Inflammatory macrophage treated with lipopolysaccharide for 1 hour (primary cell): ENCODE measurements around the gene GOLGA6C.
"Not testable (repeated sequence)": the region's sequence is repeated elsewhere in the genome, so short reads cannot be mapped to it uniquely, and the experiment has no call there.

Source experiments
- DNase-seq, 2 donors: peaks; one replicate each; pipeline ENCODE4 v3.0.0-alpha.2; 2020 to 2022

GOLGA6C gene

GRCh38 chr15:75228787-75229186 lies 29.3 kb upstream of the GOLGA6C start:
- DNase-seq: no peak

- no peak for DNase-seq
These were observed 28.7 kb upstream of the GOLGA6C start for GRCh38 chr15:75229191-75230015.

GRCh38 chr15:75230016-75230343 lies 28.2 kb upstream of the GOLGA6C start:
- DNase-seq: no peak

- DNase-seq: no peak
These were observed 27.4 kb upstream of the GOLGA6C start for GRCh38 chr15:75230551-75231371.

DNA sequence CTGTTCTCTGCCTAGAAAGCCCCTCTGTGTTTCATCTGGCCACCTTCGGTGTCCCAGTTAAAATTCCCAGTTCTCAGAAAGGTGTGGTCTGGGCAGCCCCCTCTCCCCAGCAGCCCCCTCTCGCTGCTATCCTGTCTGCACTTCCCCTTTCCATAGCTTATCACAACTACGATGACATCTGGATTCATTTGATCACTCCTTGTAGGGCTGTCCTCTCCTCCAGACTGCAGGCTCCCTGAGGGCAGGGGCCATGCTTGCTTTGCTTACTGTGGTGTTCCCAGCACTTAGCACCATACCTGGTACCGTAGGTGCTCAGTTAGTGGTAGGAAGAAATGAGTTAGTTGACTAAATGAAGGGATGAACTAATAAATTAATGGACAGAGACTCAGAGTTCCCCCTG lies 26.3 kb upstream of the GOLGA6C start:
- no peak for DNase-seq

GRCh38 chr15:75232252-75232813 lies 25.8 kb upstream of the GOLGA6C start:
- no peak for DNase-seq

GRCh38 chr15:75232826-75233503 lies 25.2 kb upstream of the GOLGA6C start:
- DNase-seq: no peak

DNA sequence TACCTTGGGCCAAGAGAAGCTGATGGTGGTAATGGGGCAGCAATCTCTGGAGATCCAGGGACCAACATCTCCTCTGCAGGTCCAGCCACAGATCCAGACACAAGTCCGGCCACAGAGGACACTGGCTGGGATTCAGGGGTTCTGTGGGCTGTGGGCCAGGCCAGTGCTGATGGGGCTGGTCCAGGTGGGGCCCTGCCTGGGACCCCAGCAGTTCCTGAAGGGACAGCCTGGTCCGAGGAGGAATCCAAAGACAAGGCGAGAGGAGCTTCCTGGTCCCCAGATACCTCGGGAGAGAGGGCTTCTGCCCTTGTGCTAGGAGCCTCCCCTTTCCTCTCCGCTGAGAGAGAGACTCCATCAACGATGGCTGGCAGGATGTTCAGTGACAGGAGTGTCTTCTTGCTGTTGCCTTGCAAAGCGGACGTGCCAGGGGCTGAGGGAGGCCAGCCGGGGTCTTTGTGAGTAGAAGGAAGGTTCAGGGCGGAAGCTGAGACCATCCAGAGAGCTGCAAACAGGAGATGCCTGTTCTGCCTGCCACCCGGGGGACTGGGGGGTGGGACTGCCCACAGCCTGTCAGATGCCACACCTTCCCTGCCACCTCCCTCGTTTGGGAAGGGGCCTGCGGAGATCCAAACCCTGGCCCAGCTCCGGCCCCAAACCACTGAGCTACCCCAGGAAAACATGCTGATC lies 24.5 kb upstream of the GOLGA6C start:
- DNase-seq: no peak

DNA sequence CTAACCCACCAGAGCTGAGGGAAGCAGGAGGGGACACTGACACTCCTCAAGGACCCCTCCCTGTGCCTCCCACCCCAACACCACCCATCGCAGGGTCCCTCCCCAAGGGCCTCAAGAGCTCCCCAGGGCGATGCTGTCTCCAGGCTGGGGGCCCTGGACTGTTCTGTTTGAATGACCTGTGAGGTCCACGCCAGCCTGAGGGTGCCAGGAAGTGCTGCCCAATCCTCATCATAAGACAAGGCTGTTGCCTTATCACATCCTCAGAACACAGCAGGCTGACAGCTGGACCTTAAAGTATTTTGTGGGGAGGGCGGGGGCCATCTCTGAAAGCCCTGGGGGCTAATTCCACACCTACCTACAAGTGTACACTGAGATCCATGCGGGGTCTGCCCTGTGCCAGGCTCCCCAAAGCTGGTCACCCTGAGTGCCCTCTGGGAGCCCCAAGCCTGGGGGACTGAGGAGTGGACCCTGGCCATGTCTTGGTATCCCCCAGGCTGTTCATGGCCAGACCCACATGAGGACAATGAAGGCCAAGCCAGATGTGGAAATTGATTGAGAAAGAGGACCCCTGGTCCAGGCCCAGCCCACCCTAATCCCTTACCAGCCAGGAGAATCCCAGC lies 23.8 kb upstream of the GOLGA6C start:
- no peak for DNase-seq

GRCh38 chr15:75235051-75235673 lies 23.0 kb upstream of the GOLGA6C start:
- DNase-seq: no peak

- DNase-seq: no peak
These were observed 22.1 kb upstream of the GOLGA6C start for GRCh38 chr15:75235760-75236729.

DNA sequence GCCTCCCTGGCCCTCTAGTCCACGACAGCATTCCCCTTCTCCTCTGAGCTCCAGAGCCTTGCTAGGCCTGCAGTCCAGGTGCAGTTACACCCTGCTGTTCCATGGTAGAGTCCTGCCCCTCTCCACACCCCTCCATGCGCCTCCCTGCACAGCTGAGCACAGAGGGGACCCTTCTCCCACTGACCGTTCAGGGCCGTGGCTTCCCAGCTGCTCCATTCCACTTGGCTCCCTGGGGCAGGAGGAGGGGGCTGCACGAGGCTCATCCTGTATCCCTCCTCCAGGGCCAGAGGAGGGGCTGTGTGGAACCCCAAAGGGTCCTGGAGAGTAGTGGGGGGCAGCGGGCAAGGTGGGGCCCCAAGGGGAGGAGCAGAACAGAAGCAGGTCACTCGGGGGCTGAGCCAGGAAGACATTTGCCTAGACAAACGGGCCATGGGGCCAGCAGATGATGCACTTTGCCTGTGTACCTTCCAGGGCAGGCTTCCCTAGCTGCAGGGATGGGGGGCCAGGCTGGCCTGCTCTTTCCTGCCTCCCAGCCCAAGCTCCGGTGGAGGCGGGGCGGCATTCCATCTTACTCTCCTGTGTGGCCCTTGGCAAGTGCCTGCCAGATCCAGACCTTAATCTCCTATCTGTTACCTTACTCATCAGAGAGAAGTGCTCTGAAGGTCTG lies 20.7 kb upstream of the GOLGA6C start:
- no peak for DNase-seq

DNA sequence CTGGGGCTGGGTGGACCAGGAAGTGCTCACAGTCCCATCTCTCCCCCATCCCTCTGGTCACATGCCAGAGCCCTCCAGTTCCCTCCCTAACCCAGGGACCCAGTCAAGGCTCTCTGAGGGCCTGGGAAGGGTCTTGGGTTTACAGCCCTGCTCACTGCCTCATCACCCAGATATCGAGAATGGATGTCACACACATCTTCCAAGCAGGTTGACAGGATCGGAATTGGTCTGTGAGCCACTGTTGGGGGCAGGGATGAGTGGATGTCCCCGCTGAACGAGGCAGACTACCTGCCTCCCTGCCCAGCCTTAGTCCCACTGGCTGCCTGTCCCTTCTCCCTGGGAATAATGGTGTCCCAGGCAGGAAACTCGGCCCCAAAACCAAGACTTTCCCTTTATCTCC lies 20.0 kb upstream of the GOLGA6C start:
- no peak for DNase-seq

DNA sequence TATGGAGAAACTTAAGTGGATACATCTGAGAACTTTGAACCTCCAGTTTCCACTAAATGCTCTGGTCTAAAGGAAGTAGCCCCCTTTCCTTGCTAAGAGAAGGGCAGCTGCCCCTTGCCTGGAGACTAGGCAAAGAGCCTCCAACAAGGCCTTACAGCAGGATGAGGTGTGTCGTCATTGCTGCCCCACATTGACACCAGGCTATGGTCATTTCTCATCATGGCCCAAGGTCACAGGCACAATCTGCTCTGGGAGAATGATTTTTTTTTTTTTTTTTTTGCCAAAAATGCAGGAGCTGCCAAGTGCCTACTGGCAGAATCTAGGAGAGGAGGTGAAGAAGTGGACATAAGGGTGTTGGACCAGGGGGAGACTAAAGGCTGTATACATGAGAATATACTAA lies 12.4 kb upstream of the GOLGA6C start:
- not testable (repeated sequence) for DNase-seq

DNA sequence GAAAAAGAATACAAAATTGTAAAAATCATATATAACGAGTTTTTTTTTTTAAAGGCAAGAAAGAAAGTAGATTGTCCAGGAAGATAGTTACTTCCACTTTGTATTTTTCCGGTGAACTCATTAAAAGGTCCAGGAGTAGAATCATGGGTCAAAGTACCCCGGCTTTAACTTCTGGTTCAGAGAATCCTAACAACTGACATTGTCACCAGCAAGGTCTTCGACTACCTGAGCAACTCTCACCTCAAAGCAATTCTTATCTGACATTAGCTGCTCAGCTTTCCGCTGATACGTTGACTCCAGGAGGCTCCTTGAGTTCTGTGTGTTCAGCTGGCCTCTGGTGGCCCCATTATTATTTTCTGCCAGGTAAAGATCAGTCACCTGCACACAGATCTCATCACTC lies 9.1 kb upstream of the GOLGA6C start:
- not testable (repeated sequence) for DNase-seq

- no peak for DNase-seq
These were observed 8.4 kb upstream of the GOLGA6C start for GRCh38 chr15:75249726-75250125.

GRCh38 chr15:75251343-75251742 lies 6.8 kb upstream of the GOLGA6C start:
- not testable (repeated sequence) for DNase-seq

DNA sequence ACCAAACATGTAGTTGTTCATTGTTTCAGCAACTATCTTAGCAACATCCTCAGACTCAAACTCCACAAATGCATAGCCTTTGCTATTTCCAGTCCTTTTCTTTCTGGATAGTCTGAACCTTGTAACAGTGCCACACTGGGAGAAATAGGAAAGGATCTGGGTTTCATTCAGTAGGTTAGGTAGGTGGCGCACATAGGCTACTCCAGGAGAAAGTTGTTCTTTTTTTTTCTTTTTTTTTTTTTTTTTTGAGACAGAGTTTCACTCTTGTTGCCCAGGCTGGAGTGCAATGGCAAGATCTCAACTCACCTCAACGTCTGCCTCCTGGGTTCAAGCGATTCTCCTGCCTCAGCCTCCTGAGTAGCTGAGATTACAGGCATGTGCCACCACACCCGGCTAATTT lies 5.8 kb upstream of the GOLGA6C start:
- DNase-seq: not testable (repeated sequence)

- not testable (repeated sequence) for DNase-seq
These were observed 648 bp downstream of the GOLGA6C start for GRCh38 chr15:75258620-75259343.
